HCT116 (cell line): Measurements from ENCODE around the gene SEC24C.

Experiments
- ATF3 ChIP-seq: IDR thresholded peaks from 2 replicates; pipeline ENCODE4 v1.6.1; 2012
- CBX3 ChIP-seq: IDR thresholded peaks from 2 replicates; pipeline ENCODE4 v1.6.1; 2012; ENCODE audit warnings: low read depth
- CEBPB ChIP-seq: IDR thresholded peaks from 2 replicates; pipeline ENCODE4 v1.6.1; 2012; ENCODE audit warnings: low read depth
- CTCF ChIP-seq, 3 experiments: fragments of 200-600 bp in 1 of 3; sonication (generic) in 1 of 3; IDR thresholded peaks in 2 of 3; conservative IDR thresholded peaks in 1 of 3; 2 replicates each; pipeline ENCODE4 v1.5.1; 2012 to 2017; ENCODE audit warnings: low read depth in 2 of 3, low read length in 2 of 3, antibody characterized with exemption in 1 of 3, borderline replicate concordance in 1 of 3, control low read depth in 1 of 3, mild to moderate bottlenecking in 1 of 3, mixed read lengths in 1 of 3, mixed run types in 1 of 3, moderate library complexity in 1 of 3; ENCODE audit not compliant: insufficient read depth in 1 of 3
- EZH2 ChIP-seq: fragments of 200-600 bp; sonication (generic); IDR thresholded peaks from 2 replicates; pipeline ENCODE4 v1.6.1; 2017; ENCODE audit warnings: antibody characterized with exemption, mixed run types
- POLR2A ChIP-seq: IDR thresholded peaks from 2 replicates; pipeline ENCODE4 v1.7.0; 2011; ENCODE audit warnings: borderline replicate concordance; ENCODE audit not compliant: insufficient read depth, insufficient read length; ENCODE audit errors: extremely low read depth
- REST ChIP-seq: IDR thresholded peaks from 2 replicates; pipeline ENCODE4 v1.6.1; 2012; ENCODE audit warnings: low read depth
- SIN3A ChIP-seq: IDR thresholded peaks from 2 replicates; pipeline ENCODE4 v1.6.1; 2012; ENCODE audit warnings: low read depth
- YY1 ChIP-seq: IDR thresholded peaks from 2 replicates; pipeline ENCODE4 v1.6.1; 2011; ENCODE audit warnings: low read length, low read depth, moderate library complexity, mild to moderate bottlenecking; ENCODE audit not compliant: insufficient replicate concordance; ENCODE audit errors: extremely low read depth
- ZFX ChIP-seq: fragments of 450-650 bp; IDR thresholded peaks from 2 replicates; pipeline ENCODE4 v1.6.1; 2017

GRCh38 chr10:73790886-73791625, 46.9 kb downstream of the SEC24C start:
- TF ChIP-seq CEBPB (no peak), POLR2A (no peak), ATF3 (no peak), CTCF (IDR thresholded peaks at IDR 0.05 in 2 of 3, conservative IDR thresholded peaks at IDR 0.05 in 1 of 3; ENCODE audit: borderline replicate concordance in 1 of 3, insufficient read depth in 1 of 3, low read depth in 2 of 3, low read length in 2 of 3) (no peak), YY1 (no peak), ZFX (no peak), REST (no peak), EZH2 (no peak), SIN3A (no peak), CBX3 (no peak)
